Karpas-422 (cell line): ENCODE results near the gene SGMS1. TPM values are rescaled to one million over a fixed set of nuclear protein-coding genes. Genes with fewer than 3 reads are reported as not detected.

Source experiments
- DNase-seq: peaks from one replicate; pipeline ENCODE4 v3.0.0-alpha.2; 2015
- H2AFZ ChIP-seq: fragments of 200-600 bp; sonication (generic); 2 replicates; pipeline ENCODE4 v1.6.1; 2014; ENCODE audit warnings: antibody characterized with exemption, low read length, mixed read lengths
- H3K27ac ChIP-seq: fragments of 200-600 bp; sonication (generic); 2 replicates; pipeline ENCODE4 v1.5.1; 2014; ENCODE audit warnings: mild to moderate bottlenecking, low read length, moderate library complexity
- H3K27me3 ChIP-seq: fragments of 200-600 bp; sonication (generic); 2 replicates; pipeline ENCODE4 v1.6.1; 2014; ENCODE audit warnings: low read length, mixed read lengths
- H3K36me3 ChIP-seq: fragments of 200-600 bp; sonication (generic); 2 replicates; pipeline ENCODE4 v1.6.1; 2014; ENCODE audit warnings: low read length, mixed read lengths; ENCODE audit not compliant: insufficient read depth
- H3K4me1 ChIP-seq: fragments of 200-600 bp; sonication (generic); 2 replicates; pipeline ENCODE4 v1.6.1; 2014; ENCODE audit warnings: mild to moderate bottlenecking, low read length, mixed read lengths
- H3K4me2 ChIP-seq: fragments of 200-600 bp; sonication (generic); 2 replicates; pipeline ENCODE4 v1.6.1; 2014; ENCODE audit warnings: low read length, low read depth, mild to moderate bottlenecking; ENCODE audit not compliant: poor library complexity, severe bottlenecking
- H3K4me3 ChIP-seq: fragments of 200-600 bp; sonication (generic); 2 replicates; pipeline ENCODE4 v1.5.1; 2014; ENCODE audit warnings: mild to moderate bottlenecking, antibody characterized with exemption, low read length, mixed read lengths
- H3K79me2 ChIP-seq: fragments of 200-600 bp; sonication (generic); 2 replicates; pipeline ENCODE4 v1.6.1; 2014; ENCODE audit warnings: mild to moderate bottlenecking, low read length, mixed read lengths
- H3K9ac ChIP-seq: fragments of 200-600 bp; sonication (generic); 2 replicates; pipeline ENCODE4 v1.6.0; 2014; ENCODE audit warnings: low read length
- H3K9me2 ChIP-seq: fragments of 200-600 bp; sonication (generic), shearing (Covaris generic); replicated peaks from 2 replicates; pipeline ENCODE4 v1.6.0; 2014; ENCODE audit warnings: mild to moderate bottlenecking, low read length, moderate library complexity; ENCODE audit not compliant: insufficient read depth
- H3K9me3 ChIP-seq: fragments of 300-700, 200-600 bp; sonication (generic); 2 replicates; pipeline ENCODE4 v1.6.1; 2014; ENCODE audit warnings: low read length, mixed read lengths
- H4K20me1 ChIP-seq: fragments of 200-600 bp; sonication (generic); 2 replicates; pipeline ENCODE4 v1.6.1; 2014; ENCODE audit warnings: mild to moderate bottlenecking, antibody characterized with exemption, low read length, low read depth; ENCODE audit not compliant: insufficient read depth
- total RNA-seq: library from RNA; depleted of rRNA; stranded (reverse); fragments of >200 nt; shearing (Covaris generic); gene quantifications from 2 replicates; pipeline ENCODE4 v1.2.3, GENCODE V29; 2014; ENCODE audit warnings: low replicate concordance

The SGMS1 gene
- total RNA-seq, 1 experiment from 2014 or later: 2.9 TPM

GRCh38 chr10:50304660-50305059 lies 319.1 kb downstream of the SGMS1 start:
- Histone ChIP-seq H4K20me1 (no peaks in the 10 kb centered on the region), H3K9me3 (no peaks in the 10 kb centered on the region), H3K36me3 (no peaks in the 10 kb centered on the region), H3K4me1 (no peaks in the 10 kb centered on the region), H3K27me3 (no peaks in the 10 kb centered on the region), H3K9me2 (no peaks in the 10 kb centered on the region), H3K4me2 (no peak overlapping the region), H2AFZ (no peak overlapping the region), H3K27ac (no peak overlapping the region), H3K79me2 (no peaks in the 10 kb centered on the region), H3K9ac (no peak overlapping the region), H3K4me3 (no peak overlapping the region)
- DNase-seq: no peak

GRCh38 chr10:50299948-50300669 lies 323.6 kb downstream of the SGMS1 start:
- Histone ChIP-seq H3K27ac (no peak overlapping the region), H3K4me1 (no peaks in the 10 kb centered on the region), H3K9ac (no peak overlapping the region), H3K4me2 (no peak overlapping the region), H3K79me2 (no peaks in the 10 kb centered on the region), H4K20me1 (no peaks in the 10 kb centered on the region), H3K9me2 (no peaks in the 10 kb centered on the region), H3K36me3 (no peaks in the 10 kb centered on the region), H3K27me3 (no peaks in the 10 kb centered on the region), H3K9me3 (no peaks in the 10 kb centered on the region), H3K4me3 (no peak overlapping the region), H2AFZ (no peak overlapping the region)
- DNase-seq: no peak

- DNase-seq: no peak
- Histone ChIP-seq H4K20me1 (no peaks in the 10 kb centered on the region), H2AFZ (no peak overlapping the region), H3K27me3 (no peaks in the 10 kb centered on the region), H3K36me3 (no peaks in the 10 kb centered on the region), H3K79me2 (no peaks in the 10 kb centered on the region), H3K9me2 (no peaks in the 10 kb centered on the region), H3K9ac (no peak overlapping the region), H3K4me2 (no peak overlapping the region), H3K27ac (no peak overlapping the region), H3K9me3 (no peaks in the 10 kb centered on the region), H3K4me3 (no peak overlapping the region), H3K4me1 (no peaks in the 10 kb centered on the region)
Observed at GRCh38 chr10:50295367-50295766, 328.4 kb downstream of the SGMS1 start.

GRCh38 chr10:50294582-50294981 lies 329.2 kb downstream of the SGMS1 start:
- Histone ChIP-seq H3K27me3 (no peaks in the 10 kb centered on the region), H4K20me1 (no peaks in the 10 kb centered on the region), H3K36me3 (no peaks in the 10 kb centered on the region), H3K79me2 (no peaks in the 10 kb centered on the region), H3K4me3 (no peak overlapping the region), H3K9me3 (no peaks in the 10 kb centered on the region), H3K4me1 (no peaks in the 10 kb centered on the region), H3K9ac (no peak overlapping the region), H3K9me2 (no peaks in the 10 kb centered on the region), H3K4me2 (no peak overlapping the region), H2AFZ (no peak overlapping the region), H3K27ac (no peak overlapping the region)
- DNase-seq: no peak

- no peaks in the 10 kb centered on the region for H3K4me1 ChIP-seq
- no peak overlapping the region for H3K27ac ChIP-seq
- no peak overlapping the region for H3K4me2 ChIP-seq
- H3K9ac ChIP-seq: no peak overlapping the region
- H3K27me3 ChIP-seq: no peaks in the 10 kb centered on the region
- no peaks in the 10 kb centered on the region for H3K79me2 ChIP-seq
- H3K9me2 ChIP-seq: no peaks in the 10 kb centered on the region
- no peaks in the 10 kb centered on the region for H3K36me3 ChIP-seq
- DNase-seq: no peak
- H4K20me1 ChIP-seq: no peaks in the 10 kb centered on the region
- no peak overlapping the region for H3K4me3 ChIP-seq
- no peak overlapping the region for H2AFZ ChIP-seq
- no peaks in the 10 kb centered on the region for H3K9me3 ChIP-seq
Observed at GRCh38 chr10:50293513-50294313, 330.0 kb downstream of the SGMS1 start.

GRCh38 chr10:50291261-50291850 lies 332.4 kb downstream of the SGMS1 start:
- Histone ChIP-seq H3K4me2 (no peak overlapping the region), H3K27ac (no peak overlapping the region), H3K36me3 (no peaks in the 10 kb centered on the region), H3K4me1 (no peaks in the 10 kb centered on the region), H3K4me3 (no peak overlapping the region), H3K9me3 (no peaks in the 10 kb centered on the region), H3K9ac (no peak overlapping the region), H3K27me3 (no peaks in the 10 kb centered on the region), H3K9me2 (no peaks in the 10 kb centered on the region), H3K79me2 (no peaks in the 10 kb centered on the region), H2AFZ (no peak overlapping the region), H4K20me1 (no peaks in the 10 kb centered on the region)
- no peak for DNase-seq

- Histone ChIP-seq H3K9me2 (no peaks in the 10 kb centered on the region), H3K9me3 (no peaks in the 10 kb centered on the region), H3K27ac (no peak overlapping the region), H3K79me2 (no peaks in the 10 kb centered on the region), H3K27me3 (no peaks in the 10 kb centered on the region), H3K4me3 (no peak overlapping the region), H3K4me1 (no peaks in the 10 kb centered on the region), H3K4me2 (no peak overlapping the region), H2AFZ (no peak overlapping the region), H3K36me3 (no peaks in the 10 kb centered on the region), H4K20me1 (no peaks in the 10 kb centered on the region), H3K9ac (no peak overlapping the region)
- DNase-seq: no peak
Observed at GRCh38 chr10:50289196-50289595, 334.6 kb downstream of the SGMS1 start.

GRCh38 chr10:50286996-50287803 lies 336.6 kb downstream of the SGMS1 start:
- no peaks in the 10 kb centered on the region for H3K9me2 ChIP-seq
- H3K36me3 ChIP-seq: no peaks in the 10 kb centered on the region
- H3K27me3 ChIP-seq: no peaks in the 10 kb centered on the region
- H3K4me1 ChIP-seq: no peaks in the 10 kb centered on the region
- H3K4me2 ChIP-seq: no peak overlapping the region
- H3K79me2 ChIP-seq: no peaks in the 10 kb centered on the region
- H3K9me3 ChIP-seq: no peaks in the 10 kb centered on the region
- no peak overlapping the region for H3K9ac ChIP-seq
- H2AFZ ChIP-seq: no peak overlapping the region
- H4K20me1 ChIP-seq: no peaks in the 10 kb centered on the region
- DNase-seq: no peak
- H3K4me3 ChIP-seq: no peak overlapping the region
- no peak overlapping the region for H3K27ac ChIP-seq
